Activated CD4-positive, alpha-beta T cell treated with anti-CD3 and anti-CD28 coated beads, Interleukin-2, amount 10 ng/mL, durations not matched to agents 24 days and 14 days (primary cell): ENCODE results near the gene DTX4. TPM values are rescaled to one million over a fixed set of nuclear protein-coding genes. Genes with fewer than 3 reads are reported as not detected.

Experiments
- DNase-seq: peaks from one replicate; pipeline ENCODE4 v3.0.0; 2022
- H3K27ac Mint-ChIP-seq: one replicate; pipeline ENCODE4 v1.8.0; 2022; ENCODE audit warnings: mild to moderate bottlenecking, mixed read lengths
- H3K27me3 Mint-ChIP-seq: one replicate; pipeline ENCODE4 v1.8.0; 2022; ENCODE audit warnings: mixed read lengths
- H3K36me3 Mint-ChIP-seq: one replicate; pipeline ENCODE4 v1.8.0; 2022; ENCODE audit warnings: low read depth, mild to moderate bottlenecking, mixed read lengths
- H3K4me1 Mint-ChIP-seq: one replicate; pipeline ENCODE4 v1.8.0; 2021; ENCODE audit warnings: mixed read lengths
- H3K4me3 Mint-ChIP-seq: one replicate; pipeline ENCODE4 v1.8.0; 2022; ENCODE audit warnings: mild to moderate bottlenecking, moderate library complexity, mixed read lengths
- H3K9me3 Mint-ChIP-seq: one replicate; pipeline ENCODE4 v1.8.0; 2021; ENCODE audit warnings: mixed read lengths
- intact Hi-C: fragments of 100-400 bp; cut with micrococcal nuclease; formaldehyde crosslinking; loops from one replicate; pipeline ENCODE4 v1.15.1; 2023
- total RNA-seq: library from RNA; stranded (reverse); gene quantifications from 2 replicates; pipeline ENCODE4 v1.2.3, GENCODE V29; 2022

DTX4 gene
- total RNA-seq, 1 donor from 2014 or later, result 0.47 TPM

DNA sequence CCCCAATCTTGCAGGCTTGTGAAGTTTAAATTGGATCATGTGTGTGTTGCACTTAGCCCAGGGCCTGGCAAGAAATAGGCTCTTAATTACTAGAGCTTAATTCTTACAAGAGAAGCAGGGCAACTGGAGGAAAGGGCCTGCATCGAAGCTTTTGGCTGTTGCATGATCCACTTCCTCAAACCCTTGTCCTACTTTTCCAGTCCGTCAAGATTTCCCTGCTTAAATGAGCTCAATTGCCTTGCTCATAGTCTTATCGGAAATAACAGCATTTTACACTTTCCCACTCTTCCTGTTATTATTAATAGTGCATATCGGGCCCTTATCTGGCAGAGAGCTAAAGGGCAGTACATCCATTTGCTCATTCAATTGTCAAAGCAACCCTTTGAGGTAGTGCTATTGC lies 18.1 kb downstream of the DTX4 start:
- H3K27ac Mint-ChIP-seq, result no peak overlapping the region
- DNase-seq, result no peak
- H3K9me3 Mint-ChIP-seq, result no peaks in the 10 kb centered on the region
- intact Hi-C loops, result no loop called here
- H3K4me3 Mint-ChIP-seq, result no peak overlapping the region
- H3K27me3 Mint-ChIP-seq, result peaks cover 31% of the 10 kb centered on the region
- no peaks in the 10 kb centered on the region for H3K36me3 Mint-ChIP-seq
- H3K4me1 Mint-ChIP-seq, result peaks cover 2% of the 10 kb centered on the region

- H3K4me3 Mint-ChIP-seq, result no peak overlapping the region
- H3K4me1 Mint-ChIP-seq, result peaks cover 1% of the 10 kb centered on the region
- intact Hi-C loops, result no loop called here
- H3K27ac Mint-ChIP-seq, result no peak overlapping the region
- no peak for DNase-seq
- H3K27me3 Mint-ChIP-seq, result peaks cover 30% of the 10 kb centered on the region
- no peaks in the 10 kb centered on the region for H3K9me3 Mint-ChIP-seq
- no peaks in the 10 kb centered on the region for H3K36me3 Mint-ChIP-seq
These were observed 19.2 kb downstream of the DTX4 start for GRCh38 chr11:59191095-59191494.

DNA sequence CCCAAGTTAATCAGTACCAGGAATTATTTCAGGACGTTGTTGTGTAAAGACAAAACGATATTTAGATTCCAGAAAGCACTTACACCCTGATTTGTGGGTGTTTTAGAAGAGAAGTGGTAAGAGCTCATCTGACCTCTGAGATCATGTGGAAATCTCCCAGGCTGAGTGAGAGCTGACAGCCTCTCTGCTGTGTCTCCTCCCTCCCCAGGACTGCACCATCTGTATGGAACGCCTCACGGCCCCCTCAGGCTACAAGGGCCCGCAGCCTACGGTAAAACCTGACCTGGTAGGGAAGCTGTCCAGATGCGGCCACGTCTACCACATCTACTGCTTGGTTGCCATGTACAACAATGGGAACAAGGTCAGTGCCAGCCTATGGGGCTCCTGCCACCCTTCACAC lies 20.0 kb downstream of the DTX4 start:
- Mint-ChIP-seq H3K4me1 (no peaks in the 10 kb centered on the region), H3K4me3 (no peak overlapping the region)
- intact Hi-C loops, result no loop called here

GRCh38 chr11:59192446-59193020 lies 20.6 kb downstream of the DTX4 start:
- H3K27ac Mint-ChIP-seq, result no peak overlapping the region
- H3K27me3 Mint-ChIP-seq, result peaks cover 29% of the 10 kb centered on the region
- no peak overlapping the region for H3K4me3 Mint-ChIP-seq
- H3K36me3 Mint-ChIP-seq, result no peaks in the 10 kb centered on the region
- intact Hi-C loops, result no loop called here
- H3K9me3 Mint-ChIP-seq, result no peaks in the 10 kb centered on the region
- no peaks in the 10 kb centered on the region for H3K4me1 Mint-ChIP-seq
- DNase-seq, result no peak

More for the DNA sequence above, 20.0 kb downstream of the DTX4 start:
- no peak for DNase-seq
- no peaks in the 10 kb centered on the region for H3K36me3 Mint-ChIP-seq
- no peaks in the 10 kb centered on the region for H3K9me3 Mint-ChIP-seq
- H3K27me3 Mint-ChIP-seq, result peaks cover 28% of the 10 kb centered on the region
- H3K27ac Mint-ChIP-seq, result no peak overlapping the region

DNA sequence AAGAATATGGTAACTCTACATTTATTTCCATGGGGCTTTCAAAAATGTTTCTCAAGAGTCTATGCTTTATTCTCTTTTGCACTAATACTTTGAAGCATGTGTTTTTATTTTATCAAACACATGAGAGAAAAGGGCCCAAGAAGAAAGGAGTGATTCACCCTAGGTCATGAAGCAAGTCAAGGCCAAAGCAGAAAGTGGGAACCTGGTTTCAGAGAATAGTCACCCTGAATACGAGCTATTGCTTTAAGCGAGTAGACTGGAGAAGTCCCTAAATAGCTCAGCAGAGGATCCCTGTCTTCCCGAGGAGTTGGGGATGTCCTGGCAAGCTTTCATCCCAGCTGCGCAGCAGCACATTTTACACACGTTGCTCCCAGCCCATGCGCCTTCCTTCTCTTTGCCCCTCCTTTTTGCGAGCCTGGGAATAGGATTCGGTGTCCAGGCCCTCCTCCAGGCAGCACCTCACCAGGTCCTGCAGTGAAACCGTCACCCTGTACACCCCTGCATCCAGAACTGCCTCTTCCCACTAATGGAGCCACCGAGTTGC lies 21.7 kb downstream of the DTX4 start:
- Mint-ChIP-seq H3K27ac (no peak overlapping the region), H3K4me3 (no peak overlapping the region), H3K9me3 (no peaks in the 10 kb centered on the region), H3K36me3 (no peaks in the 10 kb centered on the region), H3K27me3 (peaks cover 33% of the 10 kb centered on the region), H3K4me1 (no peaks in the 10 kb centered on the region)
- no peak for DNase-seq
- intact Hi-C loops, result no loop called here

DNA sequence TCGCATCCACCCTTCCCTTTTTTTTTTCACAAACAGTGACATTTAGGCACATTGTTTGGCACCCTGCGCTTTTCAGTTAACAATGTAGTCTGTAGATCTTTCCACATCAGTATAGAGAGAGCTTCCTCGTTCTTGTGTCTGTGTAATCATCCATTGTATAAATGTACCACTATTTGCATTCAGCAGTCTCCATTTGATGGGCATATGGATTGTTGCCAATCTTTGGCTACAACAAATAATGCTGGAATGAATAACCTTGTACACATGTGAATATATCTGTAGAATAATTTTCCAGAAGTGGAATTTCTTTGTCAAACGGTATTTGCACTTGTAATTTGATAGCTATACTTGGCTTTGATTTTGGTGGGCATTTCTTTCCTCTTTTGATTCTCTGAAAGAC lies 23.7 kb downstream of the DTX4 start:
- Mint-ChIP-seq H3K4me3 (no peak overlapping the region), H3K27ac (no peak overlapping the region), H3K27me3 (peaks cover 32% of the 10 kb centered on the region), H3K4me1 (peaks cover 10% of the 10 kb centered on the region), H3K9me3 (no peaks in the 10 kb centered on the region), H3K36me3 (no peaks in the 10 kb centered on the region)
- intact Hi-C loops, result no loop called here
- DNase-seq, result no peak

DNA sequence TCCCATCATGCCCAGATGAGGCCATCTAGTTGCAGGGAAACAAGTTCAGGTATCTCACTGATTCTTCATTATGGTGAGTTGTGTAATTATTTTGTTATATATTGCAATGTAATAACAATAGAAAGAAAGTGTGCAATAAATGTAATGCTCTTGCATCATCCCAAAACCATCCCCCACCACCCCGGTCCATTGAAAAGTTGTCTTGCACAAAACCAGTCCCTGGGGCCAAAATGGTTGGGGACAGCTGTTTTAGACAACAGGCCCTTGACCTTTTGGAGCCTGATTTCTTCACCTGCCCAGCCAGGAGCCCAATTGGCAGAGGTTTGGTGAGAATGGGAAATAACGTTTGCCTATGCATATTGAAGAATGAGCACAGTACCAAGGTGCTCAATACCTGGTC lies 24.8 kb downstream of the DTX4 start:
- Mint-ChIP-seq H3K9me3 (no peaks in the 10 kb centered on the region), H3K27ac (no peak overlapping the region), H3K4me3 (no peak overlapping the region)

DNA sequence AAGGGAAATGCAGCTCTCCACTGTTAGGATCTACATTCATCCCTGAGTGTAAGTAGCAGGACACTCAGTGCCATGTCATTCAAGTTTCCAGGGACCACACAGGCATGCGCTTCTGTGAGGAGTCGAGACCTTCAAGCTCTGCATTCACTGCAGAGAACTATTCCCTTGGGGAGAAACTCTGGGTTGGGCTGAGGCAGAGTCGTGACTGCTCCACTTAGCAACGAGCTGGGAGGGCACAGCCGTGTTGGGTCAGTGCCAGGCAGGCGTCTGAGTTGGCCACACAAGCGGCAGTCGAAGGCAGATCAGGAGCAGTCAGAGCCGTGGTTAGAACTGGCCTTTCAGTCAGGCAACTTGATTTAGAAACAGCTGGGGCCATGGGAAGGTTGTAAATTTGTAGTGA lies 26.1 kb downstream of the DTX4 start:
- H3K4me1 Mint-ChIP-seq, result peaks cover 10% of the 10 kb centered on the region
- DNase-seq, result no peak
- H3K27me3 Mint-ChIP-seq, result peaks cover 25% of the 10 kb centered on the region
- no peaks in the 10 kb centered on the region for H3K36me3 Mint-ChIP-seq
- H3K9me3 Mint-ChIP-seq, result no peaks in the 10 kb centered on the region
- intact Hi-C loops, result no loop called here
- no peak overlapping the region for H3K4me3 Mint-ChIP-seq
- H3K27ac Mint-ChIP-seq, result no peak overlapping the region

More for the DNA sequence above, 24.8 kb downstream of the DTX4 start:
- Mint-ChIP-seq H3K36me3 (no peaks in the 10 kb centered on the region), H3K4me1 (peaks cover 10% of the 10 kb centered on the region), H3K27me3 (peaks cover 27% of the 10 kb centered on the region)
- no peak for DNase-seq
- intact Hi-C loops, result no loop called here

DNA sequence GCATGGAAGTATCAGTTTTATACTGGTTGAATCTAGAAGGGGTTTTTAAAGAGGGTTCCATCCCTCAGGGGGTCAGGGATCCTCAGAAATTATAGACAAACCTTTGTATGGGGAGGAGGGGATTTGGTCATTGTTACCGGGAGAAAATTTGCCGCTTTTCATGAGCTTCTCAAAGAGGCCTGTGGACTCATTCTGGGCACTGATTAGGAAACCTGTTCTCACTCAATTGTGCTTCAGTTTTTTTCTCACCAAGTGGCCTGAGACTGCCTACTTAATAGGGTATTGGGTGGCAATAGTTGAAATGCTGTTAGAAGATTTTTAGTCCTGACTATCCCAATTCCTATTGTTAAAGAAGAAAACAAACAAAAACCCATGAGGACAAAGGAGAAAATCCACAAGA lies 26.8 kb downstream of the DTX4 start:
- intact Hi-C loops, result no loop called here
- H3K4me1 Mint-ChIP-seq, result peaks cover 10% of the 10 kb centered on the region
- no peak for DNase-seq
- no peak overlapping the region for H3K27ac Mint-ChIP-seq
- H3K27me3 Mint-ChIP-seq, result peaks cover 23% of the 10 kb centered on the region
- no peaks in the 10 kb centered on the region for H3K9me3 Mint-ChIP-seq
- H3K4me3 Mint-ChIP-seq, result no peak overlapping the region
- H3K36me3 Mint-ChIP-seq, result no peaks in the 10 kb centered on the region

DNA sequence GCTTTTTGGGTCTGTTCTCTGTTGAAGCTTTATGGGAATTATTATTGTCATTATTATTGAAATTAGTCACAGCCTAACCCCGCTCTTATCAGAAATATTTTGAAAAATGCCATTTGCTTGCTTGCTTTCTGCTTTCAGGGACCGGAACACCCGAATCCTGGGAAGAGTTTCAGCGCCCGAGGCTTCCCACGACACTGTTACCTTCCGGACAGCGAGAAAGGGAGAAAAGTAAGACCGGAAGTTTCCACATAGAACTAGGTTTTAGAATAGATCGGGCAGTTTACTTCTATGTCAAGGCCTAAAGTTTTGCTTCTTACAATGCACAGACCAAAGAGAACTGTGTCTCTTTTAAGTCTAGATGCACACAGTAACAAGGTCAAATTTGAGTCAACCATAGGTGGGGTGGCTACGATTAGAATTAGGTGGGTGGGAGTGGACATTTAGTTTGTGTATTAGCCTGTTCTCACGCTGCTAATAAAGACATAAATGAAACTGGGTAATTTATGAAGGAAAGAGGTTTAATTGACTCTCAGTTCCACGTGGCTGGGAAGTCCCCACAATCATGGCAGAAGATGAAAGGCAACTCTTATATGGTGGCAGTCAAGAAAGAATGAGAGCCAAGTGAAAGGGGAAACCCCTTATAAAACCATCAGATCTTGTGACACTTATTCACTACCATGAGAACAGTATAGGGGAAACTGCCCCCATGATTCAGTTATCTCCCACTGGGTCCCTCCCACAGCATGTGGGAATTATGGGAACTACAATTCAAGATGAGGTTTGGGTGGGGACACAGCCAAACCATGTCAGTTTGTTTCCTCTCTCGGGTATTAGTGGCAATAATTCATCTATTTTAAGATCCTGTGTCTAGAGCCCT lies 27.9 kb downstream of the DTX4 start:
- H3K27me3 Mint-ChIP-seq, result peaks cover 24% of the 10 kb centered on the region
- no peak for DNase-seq
- H3K36me3 Mint-ChIP-seq, result no peaks in the 10 kb centered on the region
- H3K4me1 Mint-ChIP-seq, result peaks cover 12% of the 10 kb centered on the region
- peak overlapping the region; percentile 10 for H3K27ac Mint-ChIP-seq
- H3K9me3 Mint-ChIP-seq, result no peaks in the 10 kb centered on the region
- intact Hi-C loops, result loop anchor here (2.0 kb wide), 1 partner anchor 29 kb away; no protein-coding TSS in a partner anchor
- no peak overlapping the region for H3K4me3 Mint-ChIP-seq

DNA sequence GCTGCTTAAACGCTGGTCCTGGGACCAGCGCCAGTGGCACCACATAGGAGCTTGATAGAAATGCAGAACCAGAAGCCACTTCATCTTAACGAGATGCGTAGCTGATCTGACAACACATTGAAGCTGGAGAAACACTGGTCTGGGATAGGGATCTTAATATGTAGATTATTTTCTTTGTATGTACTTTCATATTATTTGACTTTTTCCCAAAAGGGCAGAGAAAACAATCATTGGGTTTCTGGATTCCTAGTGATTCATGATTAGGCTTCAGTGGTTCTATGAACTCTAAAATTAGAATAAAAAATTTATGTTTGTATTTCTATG lies 28.5 kb downstream of the DTX4 start:
- Mint-ChIP-seq H3K27ac (peak overlapping the region; percentile 10), H3K36me3 (no peaks in the 10 kb centered on the region), H3K27me3 (peaks cover 26% of the 10 kb centered on the region), H3K4me3 (no peak overlapping the region), H3K9me3 (no peaks in the 10 kb centered on the region), H3K4me1 (peaks cover 12% of the 10 kb centered on the region)
- intact Hi-C loops, result loop anchor here (2.0 kb wide), 1 partner anchor 30 kb away; no protein-coding TSS in a partner anchor
- no peak for DNase-seq

- no peak for DNase-seq
- intact Hi-C loops, result loop anchor here (2.0 kb wide), 1 partner anchor 31 kb away; no protein-coding TSS in a partner anchor
- Mint-ChIP-seq H3K36me3 (no peaks in the 10 kb centered on the region), H3K27me3 (peaks cover 33% of the 10 kb centered on the region), H3K9me3 (no peaks in the 10 kb centered on the region), H3K27ac (no peak overlapping the region), H3K4me3 (no peak overlapping the region), H3K4me1 (peaks cover 12% of the 10 kb centered on the region)
These were observed 29.4 kb downstream of the DTX4 start for GRCh38 chr11:59201353-59201752.

DNA sequence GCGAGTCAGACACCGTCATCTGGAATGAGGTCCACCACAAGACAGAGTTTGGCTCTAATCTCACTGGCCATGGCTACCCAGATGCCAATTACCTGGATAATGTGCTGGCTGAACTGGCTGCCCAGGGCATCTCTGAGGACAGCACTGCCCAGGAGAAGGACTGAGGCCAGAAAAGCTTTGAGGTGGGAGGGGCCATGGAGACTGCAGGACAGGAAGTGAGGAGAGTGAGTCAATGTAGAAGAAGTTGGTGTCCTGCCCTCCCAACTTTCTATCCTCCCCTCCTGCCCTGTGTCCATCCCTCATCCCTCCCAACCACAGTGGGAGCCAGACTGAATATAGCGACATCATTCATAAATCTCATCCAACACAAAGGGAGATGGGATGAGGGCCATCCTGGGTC lies 32.8 kb downstream of the DTX4 start:
- Mint-ChIP-seq H3K4me3 (no peak overlapping the region), H3K36me3 (no peaks in the 10 kb centered on the region), H3K27me3 (peaks cover 41% of the 10 kb centered on the region), H3K27ac (no peak overlapping the region), H3K4me1 (peaks cover 36% of the 10 kb centered on the region), H3K9me3 (no peaks in the 10 kb centered on the region)
- DNase-seq, result no peak
- intact Hi-C loops, result no loop called here

GRCh38 chr11:59205648-59206047 lies 33.7 kb downstream of the DTX4 start:
- Mint-ChIP-seq H3K27me3 (peaks cover 48% of the 10 kb centered on the region), H3K27ac (no peak overlapping the region), H3K36me3 (no peaks in the 10 kb centered on the region), H3K4me3 (no peak overlapping the region), H3K9me3 (no peaks in the 10 kb centered on the region), H3K4me1 (peaks cover 29% of the 10 kb centered on the region)
- DNase-seq, result no peak
- intact Hi-C loops, result no loop called here
